Measurements from ENCODE around the gene NLRC5. TPM values are rescaled to one million over a fixed set of nuclear protein-coding genes. Genes with fewer than 3 reads are reported as not detected.

NLRC5 gene
- total RNA-seq, 2 donors from 2014 or later = 0.64 to 0.97 TPM

GRCh38 chr16:57030346-57030902 is 41.1 kb downstream of the NLRC5 start:
- no peak overlapping the region for H3K4me3 ChIP-seq (ENCODE audit: low read length)
- TF ChIP-seq, protein P1, sequence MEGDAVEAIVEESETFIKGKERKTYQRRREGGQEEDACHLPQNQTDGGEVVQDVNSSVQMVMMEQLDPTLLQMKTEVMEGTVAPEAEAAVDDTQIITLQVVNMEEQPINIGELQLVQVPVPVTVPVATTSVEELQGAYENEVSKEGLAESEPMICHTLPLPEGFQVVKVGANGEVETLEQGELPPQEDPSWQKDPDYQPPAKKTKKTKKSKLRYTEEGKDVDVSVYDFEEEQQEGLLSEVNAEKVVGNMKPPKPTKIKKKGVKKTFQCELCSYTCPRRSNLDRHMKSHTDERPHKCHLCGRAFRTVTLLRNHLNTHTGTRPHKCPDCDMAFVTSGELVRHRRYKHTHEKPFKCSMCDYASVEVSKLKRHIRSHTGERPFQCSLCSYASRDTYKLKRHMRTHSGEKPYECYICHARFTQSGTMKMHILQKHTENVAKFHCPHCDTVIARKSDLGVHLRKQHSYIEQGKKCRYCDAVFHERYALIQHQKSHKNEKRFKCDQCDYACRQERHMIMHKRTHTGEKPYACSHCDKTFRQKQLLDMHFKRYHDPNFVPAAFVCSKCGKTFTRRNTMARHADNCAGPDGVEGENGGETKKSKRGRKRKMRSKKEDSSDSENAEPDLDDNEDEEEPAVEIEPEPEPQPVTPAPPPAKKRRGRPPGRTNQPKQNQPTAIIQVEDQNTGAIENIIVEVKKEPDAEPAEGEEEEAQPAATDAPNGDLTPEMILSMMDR (conservative IDR thresholded peaks at IDR 0.05) = no peak
- Mint-ChIP-seq H3K36me3 (ENCODE audit: low read depth) (no peaks in the 10 kb centered on the region), H3K4me3 (no peak overlapping the region), H3K27me3 (ENCODE audit: insufficient read depth) (no peaks in the 10 kb centered on the region), H3K27ac (no peak overlapping the region), H3K9me3 (no peaks in the 10 kb centered on the region), H3K4me1 (no peaks in the 10 kb centered on the region)
- WGBS, 2 experiments (ENCODE audit: insufficient coverage in 1 of 2, insufficient read length in 1 of 2) = 86 to 96% methylated on average over 2 of the region's 2 CpGs
- no peaks in the 10 kb centered on the region for H3K36me3 ChIP-seq (ENCODE audit: control insufficient read depth, insufficient read depth, low read length)
- no peak for DNase-seq
- H3K27me3 ChIP-seq (ENCODE audit: control insufficient read depth, insufficient read depth, low read length, poor library complexity, severe bottlenecking) = peaks cover 11% of the 10 kb centered on the region
- H3K27ac ChIP-seq (ENCODE audit: low read depth, low read length) = no peak overlapping the region
- H3K9ac ChIP-seq (ENCODE audit: extremely low read depth, low read length, poor library complexity, severe bottlenecking) = no peak overlapping the region
- H3K4me1 ChIP-seq (ENCODE audit: control insufficient read depth, insufficient read depth, low read length) = no peaks in the 10 kb centered on the region
- no peaks in the 10 kb centered on the region for H3K9me3 ChIP-seq (ENCODE audit: control insufficient read depth, low read length)

GRCh38 chr16:57031156-57031555 is 41.8 kb downstream of the NLRC5 start:
- H3K27me3 Mint-ChIP-seq (ENCODE audit: insufficient read depth) = no peaks in the 10 kb centered on the region
- H3K27ac Mint-ChIP-seq = no peak overlapping the region
- Histone ChIP-seq H3K4me1 (ENCODE audit: control insufficient read depth, insufficient read depth, low read length) (no peaks in the 10 kb centered on the region), H3K4me3 (ENCODE audit: low read length) (no peak overlapping the region), H3K9ac (ENCODE audit: extremely low read depth, low read length, poor library complexity, severe bottlenecking) (no peak overlapping the region), H3K36me3 (ENCODE audit: control insufficient read depth, insufficient read depth, low read length) (no peaks in the 10 kb centered on the region), H3K27ac (ENCODE audit: low read depth, low read length) (no peak overlapping the region), H3K27me3 (ENCODE audit: control insufficient read depth, insufficient read depth, low read length, poor library complexity, severe bottlenecking) (peaks cover 12% of the 10 kb centered on the region), H3K9me3 (ENCODE audit: control insufficient read depth, low read length) (no peaks in the 10 kb centered on the region)
- no peaks in the 10 kb centered on the region for H3K4me1 Mint-ChIP-seq
- no peak overlapping the region for H3K4me3 Mint-ChIP-seq
- no peaks in the 10 kb centered on the region for H3K36me3 Mint-ChIP-seq (ENCODE audit: low read depth)
- no peaks in the 10 kb centered on the region for H3K9me3 Mint-ChIP-seq
- WGBS, 2 experiments (ENCODE audit: insufficient coverage in 1 of 2, insufficient read length in 1 of 2) = 85 to 92% methylated on average over 2 to 4 of the region's 4 CpGs
- TF ChIP-seq, protein P1 (conservative IDR thresholded peaks at IDR 0.05) = no peak
- no peak for DNase-seq

GRCh38 chr16:57032346-57032745 is 43.0 kb downstream of the NLRC5 start:
- H3K9me3 ChIP-seq (ENCODE audit: control insufficient read depth, low read length) = no peaks in the 10 kb centered on the region
- Mint-ChIP-seq H3K9me3 (no peaks in the 10 kb centered on the region), H3K27ac (no peak overlapping the region), H3K36me3 (ENCODE audit: low read depth) (no peaks in the 10 kb centered on the region), H3K4me1 (no peaks in the 10 kb centered on the region), H3K27me3 (ENCODE audit: insufficient read depth) (no peaks in the 10 kb centered on the region), H3K4me3 (no peak overlapping the region)
- H3K27ac ChIP-seq (ENCODE audit: low read depth, low read length) = no peak overlapping the region
- peaks cover 12% of the 10 kb centered on the region for H3K27me3 ChIP-seq (ENCODE audit: control insufficient read depth, insufficient read depth, low read length, poor library complexity, severe bottlenecking)
- no peaks in the 10 kb centered on the region for H3K36me3 ChIP-seq (ENCODE audit: control insufficient read depth, insufficient read depth, low read length)
- H3K4me3 ChIP-seq (ENCODE audit: low read length) = no peak overlapping the region
- H3K4me1 ChIP-seq (ENCODE audit: control insufficient read depth, insufficient read depth, low read length) = no peaks in the 10 kb centered on the region
- TF ChIP-seq, protein P1 (conservative IDR thresholded peaks at IDR 0.05) = no peak
- no peak for DNase-seq
- no peak overlapping the region for H3K9ac ChIP-seq (ENCODE audit: extremely low read depth, low read length, poor library complexity, severe bottlenecking)

Measured in endodermal cell (in vitro differentiated cells).